ENCODE measurements around the gene ASS1. TPM values are rescaled to one million over a fixed set of nuclear protein-coding genes. Genes with fewer than 3 reads are reported as not detected.
"Not testable (repeated sequence)": the region's sequence is repeated elsewhere in the genome, so short reads cannot be mapped to it uniquely, and the experiment has no call there.

The ASS1 gene
- total RNA-seq, 2 experiments from 2014 or later: 5.4 to 6.3 TPM

DNA sequence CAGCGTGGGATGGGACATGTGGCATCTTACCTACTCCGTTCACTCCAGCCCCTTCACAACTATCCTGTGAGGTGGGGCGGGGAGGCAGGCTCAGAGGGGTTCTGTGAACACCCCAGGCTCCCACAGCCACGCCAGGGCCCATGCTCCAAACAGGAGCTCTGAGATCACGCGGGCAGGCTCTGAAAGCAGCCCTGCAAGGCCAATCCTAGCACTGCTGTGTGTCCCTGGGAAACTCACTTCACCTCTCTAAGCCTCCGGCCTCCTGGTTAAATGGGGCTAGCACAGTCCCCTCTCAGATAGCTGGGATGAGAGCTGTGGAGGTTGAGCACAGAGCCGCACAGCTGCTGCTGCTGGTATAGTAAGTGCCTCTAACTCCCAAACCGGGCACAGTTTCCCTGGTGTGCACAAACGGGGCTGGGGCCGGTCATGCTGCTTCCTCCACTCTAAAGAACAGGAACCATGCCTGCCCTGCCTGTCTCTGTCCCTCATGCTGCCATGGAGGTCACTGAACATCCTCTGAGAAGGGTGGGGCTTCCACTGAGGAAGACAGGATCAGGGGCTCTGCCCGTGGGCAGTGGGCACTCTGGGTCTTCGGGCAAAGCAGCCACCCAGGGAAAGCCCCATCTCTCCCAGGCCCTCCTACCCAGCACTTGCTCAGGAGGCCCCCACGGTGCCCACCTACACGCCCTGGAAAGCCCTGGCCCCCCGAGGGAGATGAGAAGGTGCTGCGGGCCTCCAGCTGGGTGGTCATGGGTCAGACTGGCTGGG is 13.0 kb upstream of the ASS1 start:
- Mint-ChIP-seq H3K4me3 (no peak overlapping the region), H3K27ac (no peak overlapping the region), H3K4me1 (ENCODE audit: low read depth) (peaks cover 3% of the 10 kb centered on the region), H3K36me3 (no peaks in the 10 kb centered on the region), H3K27me3 (peaks cover 29% of the 10 kb centered on the region), H3K9me3 (no peaks in the 10 kb centered on the region)
- POLR2A ChIA-PET: no interaction called here
- intact Hi-C loops (cut with micrococcal nuclease): no loop called here
- CTCF ChIA-PET: no interaction called here
- no peak for DNase-seq

DNA sequence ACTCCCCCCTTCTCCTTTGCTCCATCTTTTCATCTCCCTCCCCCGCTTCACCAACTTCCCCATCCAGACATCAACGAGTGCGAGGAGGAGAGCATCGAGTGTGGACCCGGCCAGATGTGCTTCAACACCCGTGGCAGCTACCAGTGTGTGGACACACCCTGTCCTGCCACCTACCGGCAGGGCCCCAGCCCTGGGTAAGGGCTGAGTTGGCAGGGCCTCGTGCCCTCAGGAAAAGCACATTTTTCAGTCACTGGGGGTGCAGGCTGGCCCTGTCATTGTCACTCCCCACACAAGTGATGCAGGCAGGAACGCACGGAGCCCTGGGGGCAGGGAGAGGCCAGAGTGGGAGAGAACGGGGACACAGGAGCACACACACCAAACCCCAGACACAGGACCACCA is 12.4 kb upstream of the ASS1 start:
- Mint-ChIP-seq H3K27ac (no peak overlapping the region), H3K9me3 (no peaks in the 10 kb centered on the region), H3K4me1 (ENCODE audit: low read depth) (peaks cover 3% of the 10 kb centered on the region), H3K27me3 (peaks cover 30% of the 10 kb centered on the region), H3K4me3 (no peak overlapping the region), H3K36me3 (no peaks in the 10 kb centered on the region)
- POLR2A ChIA-PET: no interaction called here
- intact Hi-C loops (cut with micrococcal nuclease): no loop called here
- CTCF ChIA-PET: no interaction called here
- no peak for DNase-seq

DNA sequence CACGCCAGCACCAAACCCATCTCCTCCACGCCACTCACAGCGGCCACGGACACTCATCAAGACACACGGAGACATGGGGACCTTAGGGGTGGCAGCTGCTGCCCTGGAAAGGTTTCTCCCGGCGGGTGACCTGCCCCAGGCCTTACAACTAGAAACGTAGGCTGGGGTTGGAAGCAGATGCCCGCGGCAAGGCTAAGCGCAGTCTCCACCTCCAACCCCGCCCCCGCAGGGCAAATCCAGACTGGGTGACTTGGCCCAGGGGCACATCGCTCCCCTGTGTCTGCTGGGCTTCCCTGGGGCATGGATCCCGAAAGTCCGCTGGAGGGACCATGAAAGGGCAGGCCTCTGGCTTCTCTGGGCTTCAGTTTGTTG is 12.0 kb upstream of the ASS1 start:
- Mint-ChIP-seq H3K36me3 (no peaks in the 10 kb centered on the region), H3K27me3 (peaks cover 34% of the 10 kb centered on the region), H3K27ac (no peak overlapping the region), H3K4me3 (no peak overlapping the region), H3K4me1 (ENCODE audit: low read depth) (peaks cover 3% of the 10 kb centered on the region), H3K9me3 (no peaks in the 10 kb centered on the region)
- no peak for DNase-seq
- POLR2A ChIA-PET: no interaction called here
- intact Hi-C loops (cut with micrococcal nuclease): no loop called here
- CTCF ChIA-PET: no interaction called here

DNA sequence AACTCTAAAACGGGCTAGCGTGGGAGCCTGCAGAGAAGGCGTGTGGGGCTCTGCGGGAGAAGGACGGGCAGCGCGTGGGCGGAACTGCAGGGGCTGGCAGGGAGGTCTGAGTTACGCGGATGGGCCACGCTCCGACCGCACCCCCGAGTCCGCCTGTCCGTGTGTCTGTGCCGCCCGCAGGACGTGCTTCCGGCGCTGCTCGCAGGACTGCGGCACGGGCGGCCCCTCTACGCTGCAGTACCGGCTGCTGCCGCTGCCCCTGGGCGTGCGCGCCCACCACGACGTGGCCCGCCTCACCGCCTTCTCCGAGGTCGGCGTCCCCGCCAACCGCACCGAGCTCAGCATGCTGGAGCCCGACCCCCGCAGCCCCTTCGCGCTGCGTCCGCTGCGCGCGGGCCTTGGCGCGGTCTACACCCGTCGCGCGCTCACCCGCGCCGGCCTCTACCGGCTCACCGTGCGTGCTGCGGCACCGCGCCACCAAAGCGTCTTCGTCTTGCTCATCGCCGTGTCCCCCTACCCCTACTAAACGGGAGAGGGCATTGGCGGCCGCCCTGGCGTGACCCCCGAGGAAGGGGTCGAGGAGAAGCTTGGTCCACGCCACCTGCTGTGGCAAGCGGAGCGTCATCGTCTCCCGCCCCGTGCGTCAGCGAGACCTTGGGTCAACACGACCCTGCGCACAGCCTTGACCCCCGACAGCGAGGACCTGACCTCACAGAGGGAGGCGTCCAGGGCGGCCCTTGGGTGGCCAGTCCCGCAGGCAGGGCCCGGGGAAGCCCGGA is 11.4 kb upstream of the ASS1 start:
- ChIA-PET CTCF (no interaction called here), POLR2A (no interaction called here)
- H3K4me3 Mint-ChIP-seq: no peak overlapping the region
- H3K27ac Mint-ChIP-seq: no peak overlapping the region
- peaks cover 3% of the 10 kb centered on the region for H3K4me1 Mint-ChIP-seq (ENCODE audit: low read depth)
- no peaks in the 10 kb centered on the region for H3K36me3 Mint-ChIP-seq
- peaks cover 34% of the 10 kb centered on the region for H3K27me3 Mint-ChIP-seq
- peak; percentile 43 for DNase-seq
- H3K9me3 Mint-ChIP-seq: no peaks in the 10 kb centered on the region
- intact Hi-C loops (cut with micrococcal nuclease): no loop called here

DNA sequence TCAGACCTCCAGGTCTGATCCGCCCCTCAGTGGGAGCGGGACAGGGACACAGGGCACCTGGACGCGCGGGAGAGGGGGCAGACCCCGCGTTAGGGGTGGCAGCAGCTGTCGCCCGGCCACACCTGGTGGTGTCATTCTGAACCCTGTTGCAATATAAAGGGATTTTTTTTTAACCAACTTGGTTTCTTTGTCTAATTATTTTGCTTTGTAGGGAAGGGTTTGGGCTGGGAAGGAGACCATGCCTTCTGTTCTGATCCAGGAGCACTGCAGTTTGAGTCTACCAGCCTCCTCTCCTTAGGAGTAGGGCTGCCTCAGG is 10.9 kb upstream of the ASS1 start:
- peaks cover 36% of the 10 kb centered on the region for H3K27me3 Mint-ChIP-seq
- POLR2A ChIA-PET: no interaction called here
- no peaks in the 10 kb centered on the region for H3K9me3 Mint-ChIP-seq
- H3K36me3 Mint-ChIP-seq: no peaks in the 10 kb centered on the region
- H3K27ac Mint-ChIP-seq: no peak overlapping the region
- CTCF ChIA-PET: no interaction called here
- H3K4me1 Mint-ChIP-seq (ENCODE audit: low read depth): peaks cover 3% of the 10 kb centered on the region
- H3K4me3 Mint-ChIP-seq: no peak overlapping the region
- DNase-seq: no peak
- intact Hi-C loops (cut with micrococcal nuclease): no loop called here

DNA sequence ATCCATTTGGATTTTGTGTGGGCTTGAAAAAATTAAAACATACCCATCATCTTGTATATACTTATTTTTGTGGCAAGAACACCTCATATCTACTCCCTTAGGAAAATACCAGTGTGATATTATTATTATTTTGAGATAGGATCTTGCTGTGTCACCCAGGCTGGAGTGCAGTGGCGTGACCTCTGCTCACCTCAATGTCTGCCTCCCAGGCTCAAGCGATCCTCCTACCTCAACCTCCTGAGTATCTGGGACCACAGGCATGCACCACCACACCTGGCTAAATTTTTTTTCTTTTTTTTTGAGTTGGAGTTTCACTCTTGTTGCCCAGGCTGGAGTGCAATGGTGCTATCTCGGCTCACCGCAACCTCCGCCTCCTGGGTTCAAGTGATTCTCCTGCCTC is 10.1 kb upstream of the ASS1 start:
- DNase-seq; H3K4me3 Mint-ChIP-seq; CTCF ChIA-PET; H3K4me1 Mint-ChIP-seq (ENCODE audit: low read depth); intact Hi-C loops (cut with micrococcal nuclease); H3K36me3 Mint-ChIP-seq; H3K27ac Mint-ChIP-seq; POLR2A ChIA-PET; H3K9me3 Mint-ChIP-seq: not testable (repeated sequence)
- peaks cover 34% of the 10 kb centered on the region for H3K27me3 Mint-ChIP-seq

DNA sequence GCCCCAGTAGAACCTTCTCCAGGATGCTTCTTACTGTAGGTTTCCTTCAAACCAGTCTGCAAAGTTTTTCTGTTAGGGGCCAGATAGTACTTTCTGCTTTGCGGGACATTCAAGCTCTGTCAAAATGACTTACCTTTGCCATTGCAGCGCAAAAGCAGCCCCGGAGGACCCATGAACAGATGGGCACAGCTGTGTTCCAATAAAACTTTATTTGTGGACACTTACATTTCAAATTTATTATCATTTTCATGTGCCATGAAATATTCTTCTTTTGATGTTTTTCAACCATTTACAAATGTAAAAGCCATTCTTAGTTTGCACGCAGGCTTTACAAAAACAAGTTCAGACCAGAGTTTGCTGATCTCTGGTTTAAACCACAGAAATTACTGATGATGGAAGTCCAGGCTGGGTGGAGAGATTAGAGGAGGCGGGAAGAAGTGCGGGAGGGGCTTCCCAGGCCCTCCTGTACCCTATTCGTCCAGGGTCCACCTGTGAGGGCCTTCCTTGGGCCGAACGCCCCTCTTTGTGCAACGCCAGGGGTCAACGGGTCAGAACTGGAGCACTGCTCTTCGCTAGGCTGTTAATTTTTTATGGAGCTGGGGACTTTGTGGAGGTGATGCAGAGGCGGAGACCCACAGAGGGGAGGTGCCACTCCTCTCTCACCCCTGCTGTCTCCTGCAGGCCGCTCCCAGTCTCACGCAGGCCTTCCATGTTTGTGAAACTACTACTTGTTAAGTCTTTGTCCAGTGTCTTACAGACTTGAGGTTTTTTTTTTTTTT is 7.6 kb upstream of the ASS1 start:
- Mint-ChIP-seq H3K4me1 (ENCODE audit: low read depth) (peaks cover 3% of the 10 kb centered on the region), H3K9me3 (peaks cover 12% of the 10 kb centered on the region), H3K4me3 (no peak overlapping the region), H3K36me3 (peaks cover 3% of the 10 kb centered on the region), H3K27ac (no peak overlapping the region), H3K27me3 (peaks cover 31% of the 10 kb centered on the region)
- ChIA-PET POLR2A (no interaction called here), CTCF (no interaction called here)
- no peak for DNase-seq
- intact Hi-C loops (cut with micrococcal nuclease): no loop called here

DNA sequence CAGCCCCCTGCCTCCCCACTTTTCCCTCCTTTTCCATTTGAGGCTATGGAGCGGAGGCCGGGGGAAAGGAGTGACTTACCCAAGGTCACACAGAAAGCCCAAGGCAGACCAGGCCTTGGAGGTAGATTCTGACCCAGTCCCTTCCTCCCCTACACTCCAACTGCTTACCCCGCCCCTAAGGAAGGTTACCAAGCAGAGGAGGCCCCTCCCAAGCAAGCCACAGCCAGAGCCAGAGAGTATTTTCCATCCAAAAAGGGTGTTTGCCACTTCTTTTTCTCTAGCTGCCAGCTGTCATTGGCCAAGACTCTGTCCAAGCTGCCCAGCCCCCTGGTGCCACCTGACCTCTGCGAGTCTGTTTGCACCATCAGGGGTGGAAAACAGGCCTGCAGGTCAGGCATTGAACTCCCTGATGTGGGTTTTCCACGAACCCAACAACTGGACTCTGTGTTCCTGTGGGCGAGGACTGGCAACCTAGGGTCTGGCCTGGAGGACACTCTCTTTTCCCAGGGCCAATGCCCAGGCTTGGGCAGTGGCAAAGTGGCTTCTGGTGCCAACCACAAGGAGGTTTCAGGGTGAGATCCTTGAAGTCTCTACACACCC is 6.3 kb upstream of the ASS1 start:
- ChIA-PET POLR2A (no interaction called here), CTCF (interaction anchor here (0.6 kb wide), 1 partner anchor 115 kb away, joined by 3 read pairs; no protein-coding TSS in a partner anchor)
- Mint-ChIP-seq H3K4me3 (no peak overlapping the region), H3K27me3 (peaks cover 25% of the 10 kb centered on the region), H3K36me3 (peaks cover 3% of the 10 kb centered on the region), H3K27ac (no peak overlapping the region), H3K4me1 (ENCODE audit: low read depth) (no peaks in the 10 kb centered on the region), H3K9me3 (peaks cover 12% of the 10 kb centered on the region)
- intact Hi-C loops (cut with micrococcal nuclease): no loop called here
- no peak for DNase-seq

DNA sequence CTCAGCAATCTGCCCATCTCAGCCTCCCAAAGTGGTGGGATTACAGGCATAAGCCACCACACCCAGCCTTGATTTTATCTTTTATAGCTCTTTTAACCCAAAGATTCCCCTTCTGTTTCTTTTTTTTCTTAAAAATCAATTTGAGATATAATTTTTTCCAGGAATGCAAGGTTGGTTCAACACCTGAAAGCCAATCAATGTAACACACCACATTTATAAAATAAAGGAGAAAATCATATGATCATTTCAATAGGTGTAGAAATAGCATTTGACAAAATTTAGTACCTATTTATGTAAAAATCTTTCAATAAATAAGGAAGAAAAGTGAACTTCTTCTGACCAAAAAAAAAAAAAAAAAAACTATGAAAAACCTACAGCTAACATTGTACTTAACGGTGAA is 3.7 kb upstream of the ASS1 start:
- ChIA-PET POLR2A (no interaction called here), CTCF (no interaction called here)

DNA sequence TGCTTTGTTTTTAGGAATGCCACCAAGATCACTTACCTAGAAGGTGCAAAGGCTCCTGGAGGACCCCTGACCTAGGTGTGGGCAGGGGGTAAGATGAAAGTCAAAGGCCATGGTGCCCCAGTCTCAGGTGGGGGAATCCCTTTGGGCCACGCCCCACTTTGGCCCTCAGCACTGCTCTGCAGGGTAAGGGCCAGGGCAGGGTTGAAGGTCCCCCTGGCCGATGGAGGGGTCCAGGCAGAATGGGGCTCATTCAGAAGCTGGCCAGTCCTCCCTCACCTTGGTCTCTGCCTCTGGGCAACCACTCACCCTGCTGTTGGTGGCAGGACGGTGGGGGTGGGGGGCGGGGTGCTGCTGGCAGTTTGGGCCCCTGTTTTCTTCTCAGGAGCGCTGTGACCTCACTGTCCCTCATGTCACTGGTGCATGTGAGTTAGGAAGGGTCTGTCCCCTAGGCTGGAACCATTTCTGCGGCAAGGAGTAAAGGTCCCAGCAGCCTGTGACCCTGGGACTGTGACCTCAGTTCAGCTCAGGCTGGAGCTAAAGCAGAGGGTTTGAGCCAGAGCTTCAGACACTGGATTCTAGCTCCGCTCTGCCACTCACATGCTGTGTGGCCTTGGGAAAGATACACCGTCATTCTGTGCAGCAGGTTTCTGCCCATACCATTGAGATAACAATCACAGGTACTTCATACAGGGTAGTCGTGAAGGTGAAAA is 1.9 kb upstream of the ASS1 start:
- intact Hi-C loops (cut with micrococcal nuclease): no loop called here
- no peak for DNase-seq
- Mint-ChIP-seq H3K4me3 (no peak overlapping the region), H3K9me3 (peaks cover 12% of the 10 kb centered on the region), H3K36me3 (peaks cover 3% of the 10 kb centered on the region), H3K27me3 (peaks cover 24% of the 10 kb centered on the region), H3K4me1 (ENCODE audit: low read depth) (peaks cover 5% of the 10 kb centered on the region), H3K27ac (no peak overlapping the region)
- ChIA-PET POLR2A (no interaction called here), CTCF (no interaction called here)

More for the DNA sequence above, 3.7 kb upstream of the ASS1 start:
- no peak overlapping the region for H3K27ac Mint-ChIP-seq
- H3K36me3 Mint-ChIP-seq: peaks cover 3% of the 10 kb centered on the region
- peaks cover 2% of the 10 kb centered on the region for H3K4me1 Mint-ChIP-seq (ENCODE audit: low read depth)
- intact Hi-C loops (cut with micrococcal nuclease): no loop called here
- peaks cover 12% of the 10 kb centered on the region for H3K9me3 Mint-ChIP-seq
- DNase-seq: no peak
- H3K4me3 Mint-ChIP-seq: no peak overlapping the region
- peaks cover 29% of the 10 kb centered on the region for H3K27me3 Mint-ChIP-seq

DNA sequence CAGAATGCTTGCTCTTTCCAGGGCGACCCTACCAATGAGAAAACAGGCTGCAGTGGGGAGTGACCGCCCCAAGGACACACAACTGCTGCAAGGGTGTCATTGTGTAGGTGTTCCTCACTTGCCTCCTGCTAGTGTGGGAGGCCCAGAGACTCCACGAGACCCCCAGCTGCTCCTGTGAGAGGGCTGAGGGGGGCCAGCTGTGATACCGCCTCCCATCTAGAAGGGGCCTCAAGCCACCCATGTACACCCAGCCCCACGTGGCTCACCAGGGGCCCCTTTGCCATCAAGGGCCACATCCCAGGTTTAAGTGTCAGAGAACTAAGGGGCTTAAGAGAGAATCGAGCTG is 1.3 kb upstream of the ASS1 start:
- Mint-ChIP-seq H3K27me3 (peaks cover 28% of the 10 kb centered on the region), H3K9me3 (peaks cover 12% of the 10 kb centered on the region), H3K27ac (no peak overlapping the region), H3K36me3 (peaks cover 3% of the 10 kb centered on the region), H3K4me3 (no peak overlapping the region), H3K4me1 (ENCODE audit: low read depth) (peaks cover 9% of the 10 kb centered on the region)
- no peak for DNase-seq
- intact Hi-C loops (cut with micrococcal nuclease): no loop called here
- ChIA-PET CTCF (no interaction called here), POLR2A (no interaction called here)

DNA sequence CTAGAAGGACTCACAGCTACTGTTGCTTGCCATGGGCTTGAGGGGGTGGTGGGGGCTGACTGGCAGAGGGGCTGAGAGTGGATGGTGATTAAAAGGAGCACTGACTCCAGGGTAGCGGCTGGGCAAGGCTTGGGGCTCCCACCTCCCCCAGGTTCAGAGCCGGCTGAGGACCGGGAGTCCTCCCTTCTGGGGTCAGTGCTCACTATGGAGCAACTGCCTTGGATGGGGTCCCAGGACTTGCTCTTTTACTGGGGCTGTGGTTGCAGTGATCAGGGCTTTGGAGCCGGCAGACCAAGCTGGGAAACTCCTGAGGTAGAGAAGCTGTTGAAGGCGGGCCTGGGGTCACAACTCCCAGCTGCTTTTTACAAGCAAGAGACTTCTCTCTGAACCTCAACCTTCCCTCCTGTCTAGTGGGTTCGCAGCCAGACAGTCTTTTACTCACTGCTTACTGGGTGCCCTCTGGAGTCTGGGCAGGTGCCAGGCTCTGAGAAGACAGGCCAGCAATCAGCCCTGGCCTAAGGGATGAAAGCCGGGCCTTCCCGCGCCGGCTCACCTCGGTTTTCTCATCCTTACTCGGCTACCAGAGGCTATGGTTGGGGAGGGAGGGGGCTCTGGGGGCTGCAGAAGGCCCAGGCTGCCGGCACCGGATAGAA is 795 bp upstream of the ASS1 start:
- intact Hi-C loops (cut with micrococcal nuclease): no loop called here
- H3K9me3 Mint-ChIP-seq: peaks cover 12% of the 10 kb centered on the region
- ChIA-PET CTCF (no interaction called here), POLR2A (no interaction called here)
- peaks cover 28% of the 10 kb centered on the region for H3K27me3 Mint-ChIP-seq
- H3K4me1 Mint-ChIP-seq (ENCODE audit: low read depth): peaks cover 9% of the 10 kb centered on the region
- peaks cover 3% of the 10 kb centered on the region for H3K36me3 Mint-ChIP-seq
- no peak overlapping the region for H3K27ac Mint-ChIP-seq
- DNase-seq: no peak
- no peak overlapping the region for H3K4me3 Mint-ChIP-seq

Data from activated CD4-positive, alpha-beta memory T cell treated with anti-CD3 and anti-CD28 coated beads for 36 hours (primary cell).